Tibial artery (tissue), 4 donors: ENCODE data around the gene PADI3.

Experiments
- DNase-seq, 2 donors: peaks; one replicate each; pipeline ENCODE4 v3.0.0-alpha.2; 2019
- H3K27ac ChIP-seq, 2 donors: fragments of 200-600 bp; sonication (generic) in 1 of 2; 1 replicate in 1 of 2; 2 replicates in 1 of 2; pipeline ENCODE4 v1.5.1; 2018 to 2019; ENCODE audit warnings: mild to moderate bottlenecking in 1 of 2
- H3K27me3 ChIP-seq, 2 donors: fragments of 200-600 bp; sonication (generic) in 1 of 2; one replicate each; pipeline versions ENCODE4 v1.5.1 to v1.6.0; 2016 to 2019
- H3K36me3 ChIP-seq, 3 donors: fragments of 200-600 bp; sonication (generic) in 2 of 3; one replicate each; pipeline ENCODE4 v1.5.1; 2016 to 2019; ENCODE audit warnings: mild to moderate bottlenecking in 2 of 3
- H3K4me1 ChIP-seq, 4 donors: fragments of 200-600 bp; sonication (generic) in 2 of 4; 1 replicate in 3 of 4; 2 replicates in 1 of 4; pipeline ENCODE4 v1.5.1; 2016 to 2019
- H3K4me3 ChIP-seq, 2 donors: fragments of 200-600 bp; sonication (generic) in 1 of 2; 1 replicate in 1 of 2; 2 replicates in 1 of 2; pipeline ENCODE4 v1.5.1; 2018 to 2019; ENCODE audit warnings: mild to moderate bottlenecking in 2 of 2
- H3K9me3 ChIP-seq, 3 donors: fragments of 200-600 bp; sonication (generic) in 1 of 3; one replicate each; pipeline ENCODE4 v1.5.1; 2016 to 2019
- CTCF ChIP-seq, 2 experiments: fragments of 200-600 bp in 1 of 2; fragments of 450-650 bp in 1 of 2; IDR thresholded peaks; one replicate each; pipeline ENCODE4 v1.5.1; 2017 to 2019; ENCODE audit warnings: antibody characterized with exemption in 2 of 2, mild to moderate bottlenecking in 1 of 2, moderate library complexity in 1 of 2
- intact Hi-C: fragments of 100-400 bp; cut with DNase I; formaldehyde crosslinking; loops from one replicate; pipeline ENCODE4 v1.15.0; 2023; ENCODE audit warnings: low total_unique reads

The PADI3 gene

DNA sequence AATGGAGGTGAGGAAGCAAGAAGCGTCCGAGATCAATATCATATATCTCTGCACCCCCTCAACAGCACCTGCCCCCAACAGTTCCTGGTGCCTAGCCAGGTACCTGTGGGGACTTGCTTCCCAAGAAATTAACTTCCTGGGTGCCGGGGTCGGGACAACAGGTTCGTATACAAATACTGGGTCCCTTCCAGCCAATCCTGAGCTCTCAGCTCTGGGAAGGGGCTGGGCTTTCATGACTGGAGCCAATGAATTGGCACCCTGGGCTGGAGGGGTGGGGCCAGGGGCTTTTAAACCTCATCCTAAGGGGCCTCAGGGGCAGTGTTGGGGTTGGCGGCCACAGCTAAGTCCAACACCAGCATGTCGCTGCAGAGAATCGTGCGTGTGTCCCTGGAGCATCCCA lies at the start of gene PADI3:
Gene PADI3, plus strand, starts transcription at position 318 of the 400 bp plus-strand sequence. Its CDS starts 40 bp downstream, at position 358.
- Histone ChIP-seq H3K4me3 (no peak within 1 kb of the TSS), H3K36me3 (no peaks in the 10 kb centered on the region), H3K27me3 (peaks cover 0 to 47% of the 10 kb centered on the region in 2 donors), H3K27ac (no peak within 1 kb of the TSS), H3K9me3 (no peaks in the 10 kb centered on the region), H3K4me1 (no peaks in the 10 kb centered on the region)
- intact Hi-C loops, result no loop called here
- DNase-seq, result no peak
- no peak for TF ChIP-seq CTCF (IDR thresholded peaks at IDR 0.05)

- H3K27ac ChIP-seq, result no peak overlapping the region
- no peak for TF ChIP-seq CTCF (IDR thresholded peaks at IDR 0.05)
- peaks cover 0 to 25% of the 10 kb centered on the region in 2 donors for H3K27me3 ChIP-seq
- DNase-seq, result peak; percentile 5 to 35
- intact Hi-C loops, result no loop called here
- H3K36me3 ChIP-seq, result no peaks in the 10 kb centered on the region
- H3K4me1 ChIP-seq, result no peaks in the 10 kb centered on the region
- no peaks in the 10 kb centered on the region for H3K9me3 ChIP-seq
- no peak overlapping the region for H3K4me3 ChIP-seq
Measured at GRCh38 chr1:17199267-17200044, 49.4 kb upstream of the PADI3 start.

DNA sequence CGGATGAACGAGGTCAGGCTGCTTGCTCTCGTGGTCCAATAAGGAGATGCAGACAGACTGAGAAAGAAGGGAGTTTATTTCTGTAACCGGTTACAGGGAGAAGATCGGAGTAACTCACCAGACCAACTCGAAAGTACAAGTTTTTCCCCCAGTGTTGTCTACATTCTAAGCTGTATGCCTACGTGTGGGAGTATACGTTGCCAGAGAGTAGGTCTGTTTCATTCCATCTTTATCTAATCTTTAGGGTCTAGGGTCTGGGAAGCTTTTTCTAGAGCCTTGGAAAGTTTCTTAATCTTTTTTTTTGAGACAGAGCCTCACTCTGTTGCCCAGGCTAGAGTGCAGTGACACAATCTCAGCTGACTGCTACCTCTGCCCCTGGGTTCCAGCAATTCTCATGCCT lies 48.7 kb upstream of the PADI3 start:
- intact Hi-C loops, result no loop called here
- Histone ChIP-seq H3K27ac (no peak overlapping the region), H3K27me3 (peaks cover 0 to 28% of the 10 kb centered on the region in 2 donors), H3K4me1 (no peaks in the 10 kb centered on the region), H3K4me3 (no peak overlapping the region), H3K36me3 (no peaks in the 10 kb centered on the region), H3K9me3 (no peaks in the 10 kb centered on the region)
- no peak for DNase-seq
- no peak for TF ChIP-seq CTCF (IDR thresholded peaks at IDR 0.05)

- no peak overlapping the region for H3K4me3 ChIP-seq
- H3K9me3 ChIP-seq, result no peaks in the 10 kb centered on the region
- intact Hi-C loops, result no loop called here
- H3K36me3 ChIP-seq, result no peaks in the 10 kb centered on the region
- no peak for TF ChIP-seq CTCF (IDR thresholded peaks at IDR 0.05)
- H3K27me3 ChIP-seq, result peaks cover 0 to 31% of the 10 kb centered on the region in 2 donors
- no peak for DNase-seq
- no peaks in the 10 kb centered on the region for H3K4me1 ChIP-seq
- H3K27ac ChIP-seq, result no peak overlapping the region
Measured at GRCh38 chr1:17200756-17201155, 48.1 kb upstream of the PADI3 start.

DNA sequence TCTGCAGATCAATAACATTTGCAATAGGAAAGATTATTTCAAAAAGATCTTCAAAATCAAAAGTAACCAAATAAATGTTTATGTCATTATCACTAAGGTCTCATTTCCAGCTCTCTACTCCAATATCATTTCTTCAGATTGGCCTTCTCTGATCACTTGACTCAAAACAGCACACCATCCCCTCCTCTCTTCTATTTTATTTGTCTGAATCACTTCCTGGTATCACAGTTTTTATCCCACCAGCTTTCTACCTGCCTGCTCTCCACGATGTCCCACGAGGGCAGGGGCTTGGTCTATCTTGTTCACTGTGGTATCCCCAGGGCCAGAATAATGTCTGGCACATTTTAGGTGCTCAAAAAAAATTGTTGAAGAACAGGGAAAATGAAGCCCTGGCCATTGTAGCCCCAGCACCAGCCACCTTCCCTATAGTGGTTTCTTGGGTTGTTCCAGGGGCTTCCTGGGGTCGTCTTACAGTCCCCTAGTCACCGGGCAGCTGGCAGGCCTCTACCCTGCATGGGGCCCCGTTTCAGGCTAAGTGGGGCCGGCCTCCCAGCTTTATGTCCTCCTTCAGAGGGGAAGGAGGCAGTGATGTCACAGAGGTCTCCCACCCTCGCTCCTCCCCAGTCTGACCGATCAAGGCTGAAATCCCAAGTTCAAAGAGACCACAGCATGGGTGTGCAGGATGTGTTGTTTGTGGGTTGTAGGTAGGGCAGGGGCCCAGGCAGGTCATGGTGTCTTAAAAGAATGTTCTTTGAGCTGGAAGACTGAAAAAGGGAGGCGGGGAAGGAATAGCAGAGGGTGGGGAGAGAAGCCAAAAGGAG lies 47.5 kb upstream of the PADI3 start:
- Histone ChIP-seq H3K27me3 (peaks cover 0 to 29% of the 10 kb centered on the region in 2 donors), H3K36me3 (no peaks in the 10 kb centered on the region), H3K27ac (no peak overlapping the region), H3K4me3 (no peak overlapping the region), H3K9me3 (no peaks in the 10 kb centered on the region), H3K4me1 (no peaks in the 10 kb centered on the region)
- DNase-seq, result peak in 1 of 2 donors; percentile 13
- intact Hi-C loops, result no loop called here
- TF ChIP-seq CTCF (IDR thresholded peaks at IDR 0.05), result no peak
